IMR-90 (cell line): ENCODE measurements around the gene SPEF2. TPM values are rescaled to one million over a fixed set of nuclear protein-coding genes. Genes with fewer than 3 reads are reported as not detected.

Experiments used
- ATAC-seq: fragments of 200-7000 bp; cut with Tn5 transposase; 2 replicates; pipeline ENCODE4 v1.9.1; 2020; ENCODE audit warnings: low read depth, mild to moderate bottlenecking, moderate library complexity
- BruUV-seq: library from RNA; stranded (reverse); fragments of 400-500 nt; replicated peaks from 2 replicates; lab custom pipeline; 2021; lab: Mats Ljungman, UMichigan
- CTCF ChIA-PET: fragments of 300-600 bp; formaldehyde crosslinking; extraction: SDS; loops from one replicate; lab custom pipeline; 2021; ENCODE audit warnings: antibody characterized with exemption; lab: Yijun Ruan, JAX
- POLR2A ChIA-PET: fragments of 300-600 bp; sonication (Branson Sonifier 250); formaldehyde crosslinking; loops from one replicate; lab custom pipeline; 2022; ENCODE audit warnings: antibody characterized with exemption; ENCODE audit not compliant: unreplicated experiment; lab: Charles Lee
- DNase-seq: peaks from one replicate; pipeline ENCODE4 v3.0.0; 2013
- H2AFZ ChIP-seq: replicated peaks from 2 replicates; pipeline ENCODE3; 2013; ENCODE audit warnings: low read length, mild to moderate bottlenecking; ENCODE audit not compliant: poor library complexity
- H2AK5ac ChIP-seq: 2 replicates; pipeline ENCODE4 v1.6.1; 2013; ENCODE audit warnings: low read depth, low read length, inconsistent platforms
- H2AK9ac ChIP-seq: replicated peaks from 2 replicates; pipeline ENCODE3; 2013; ENCODE audit warnings: mild to moderate bottlenecking, low read depth, low read length, moderate library complexity; ENCODE audit not compliant: poor library complexity
- H2BK120ac ChIP-seq: 2 replicates; pipeline ENCODE4 v1.6.1; 2013; ENCODE audit warnings: low read depth, low read length, inconsistent platforms
- H2BK15ac ChIP-seq: 3 replicates; pipeline ENCODE4 v1.6.1; 2013; ENCODE audit warnings: low read depth, low read length, inconsistent platforms
- H2BK20ac ChIP-seq: 2 replicates; pipeline ENCODE4 v1.6.1; 2013; ENCODE audit warnings: low read depth, mild to moderate bottlenecking, inconsistent platforms, low read length, moderate library complexity
- H2BK5ac ChIP-seq: 2 replicates; pipeline ENCODE4 v1.6.1; 2013; ENCODE audit warnings: mild to moderate bottlenecking, low read depth, low read length, inconsistent platforms; ENCODE audit not compliant: poor library complexity, severe bottlenecking
- H3K14ac ChIP-seq: replicated peaks from 2 replicates; pipeline ENCODE4 v1.6.1; 2013; ENCODE audit warnings: low read depth, low read length, inconsistent platforms
- H3K18ac ChIP-seq: 2 replicates; pipeline ENCODE4 v1.6.1; 2013; ENCODE audit warnings: low read depth, low read length, control low read depth
- H3K23ac ChIP-seq: 2 replicates; pipeline ENCODE4 v1.6.1; 2013; ENCODE audit warnings: low read depth, low read length, inconsistent platforms
- H3K27ac ChIP-seq: 2 replicates; pipeline ENCODE4 v1.5.1; 2013; ENCODE audit warnings: mild to moderate bottlenecking, control low read depth, low read length; ENCODE audit not compliant: insufficient read depth
- H3K27me3 ChIP-seq: 2 replicates; pipeline ENCODE4 v1.6.1; 2013; ENCODE audit warnings: low read length; ENCODE audit not compliant: control insufficient read depth, insufficient read depth
- H3K36me3 ChIP-seq: 2 replicates; pipeline ENCODE4 v1.6.1; 2013; ENCODE audit warnings: low read length, mixed read lengths; ENCODE audit not compliant: control insufficient read depth, insufficient read depth
- H3K4ac ChIP-seq: 2 replicates; pipeline ENCODE4 v1.6.1; 2013; ENCODE audit warnings: low read depth, low read length, inconsistent platforms
- H3K4me1 ChIP-seq: 2 replicates; pipeline ENCODE4 v1.6.1; 2013; ENCODE audit warnings: low read length, mixed read lengths; ENCODE audit not compliant: control insufficient read depth, insufficient read depth
- H3K4me2 ChIP-seq: 2 replicates; pipeline ENCODE4 v1.6.1; 2013; ENCODE audit warnings: low read depth, mild to moderate bottlenecking, control low read depth, low read length, moderate library complexity
- H3K4me3 ChIP-seq: 2 replicates; pipeline ENCODE4 v1.5.1; 2013; ENCODE audit warnings: low read depth, mild to moderate bottlenecking, control low read depth, low read length, moderate library complexity; ENCODE audit not compliant: insufficient read depth
- H3K56ac ChIP-seq: 2 replicates; pipeline ENCODE4 v1.6.1; 2013; ENCODE audit warnings: low read length, inconsistent platforms; ENCODE audit not compliant: insufficient read depth; ENCODE audit errors: extremely low read depth
- H3K79me1 ChIP-seq, 2 experiments: 2 replicates each; pipeline ENCODE4 v1.6.1; 2013; ENCODE audit warnings: low read length in 2 of 2, inconsistent platforms in 1 of 2, low read depth in 1 of 2
- H3K9ac ChIP-seq: 2 replicates; pipeline ENCODE4 v1.6.1; 2013; ENCODE audit warnings: low read depth, low read length, control low read depth
- H3K9me1 ChIP-seq: 2 replicates; pipeline ENCODE4 v1.6.1; 2013; ENCODE audit warnings: low read length, inconsistent platforms; ENCODE audit not compliant: insufficient read depth
- H3K9me3 ChIP-seq: 2 replicates; pipeline ENCODE4 v1.6.1; 2013; ENCODE audit warnings: low read length; ENCODE audit not compliant: control insufficient read depth, insufficient read depth
- H4K20me1 ChIP-seq: 2 replicates; pipeline ENCODE4 v1.6.1; 2013; ENCODE audit warnings: low read length, inconsistent platforms; ENCODE audit not compliant: insufficient read depth
- H4K5ac ChIP-seq: 2 replicates; pipeline ENCODE4 v1.6.1; 2013; ENCODE audit warnings: mild to moderate bottlenecking, low read depth, low read length, control low read depth
- H4K8ac ChIP-seq, 2 experiments: 2 replicates each; pipeline ENCODE4 v1.6.1; 2013; ENCODE audit warnings: low read depth in 2 of 2, low read length in 2 of 2, control low read depth in 1 of 2, inconsistent platforms in 1 of 2
- H4K91ac ChIP-seq: 2 replicates; pipeline ENCODE4 v1.6.1; 2013; ENCODE audit warnings: low read depth, low read length, inconsistent platforms; ENCODE audit not compliant: insufficient read depth
- BHLHE40 ChIP-seq: fragments of 150-350 bp; IDR thresholded peaks from 2 replicates; pipeline ENCODE4 v1.6.1; 2016; ENCODE audit warnings: mild to moderate bottlenecking, low read depth, low read length
- CEBPB ChIP-seq: IDR thresholded peaks from 2 replicates; pipeline ENCODE4 v1.6.1; 2012; ENCODE audit warnings: low read depth, low read length, improper control_type of control experiment
- CHD1 ChIP-seq: IDR thresholded peaks from 2 replicates; pipeline ENCODE4 v1.6.1; 2012; ENCODE audit warnings: low read depth, low read length, improper control_type of control experiment
- CTCF ChIP-seq: conservative IDR thresholded peaks from 2 replicates; pipeline ENCODE4 v1.5.1; 2012; ENCODE audit warnings: mild to moderate bottlenecking, low read depth, low read length, improper control_type of control experiment
- ELK1 ChIP-seq: fragments of 150-350 bp; IDR thresholded peaks from 2 replicates; pipeline ENCODE4 v1.6.1; 2016; ENCODE audit warnings: low read depth, mild to moderate bottlenecking, low read length, moderate library complexity, borderline replicate concordance
- FOS ChIP-seq: fragments of 150-350 bp; IDR thresholded peaks from 2 replicates; pipeline ENCODE4 v1.6.1; 2016; ENCODE audit warnings: low read depth, low read length
- MAZ ChIP-seq: IDR thresholded peaks from 2 replicates; pipeline ENCODE4 v1.6.1; 2012; ENCODE audit warnings: low read depth, mild to moderate bottlenecking, low read length, improper control_type of control experiment, moderate library complexity, borderline replicate concordance
- MXI1 ChIP-seq: IDR thresholded peaks from 2 replicates; pipeline ENCODE4 v1.6.1; 2012; ENCODE audit warnings: low read depth, mild to moderate bottlenecking, low read length, moderate library complexity, borderline replicate concordance
- NFE2L2 ChIP-seq: fragments of 150-350 bp; IDR thresholded peaks from 2 replicates; pipeline ENCODE4 v1.6.1; 2016; ENCODE audit warnings: low read depth, mild to moderate bottlenecking, low read length
- POLR2A ChIP-seq: IDR thresholded peaks from 2 replicates; pipeline ENCODE4 v1.6.1; 2012; ENCODE audit warnings: mild to moderate bottlenecking, low read depth, low read length
- RAD21 ChIP-seq: IDR thresholded peaks from 2 replicates; pipeline ENCODE4 v1.6.1; 2012; ENCODE audit warnings: low read length, improper control_type of control experiment
- SMC3 ChIP-seq: fragments of 150-350 bp; IDR thresholded peaks from 2 replicates; pipeline ENCODE4 v1.6.1; 2016; ENCODE audit warnings: low read depth, mild to moderate bottlenecking, antibody characterized with exemption, low read length, moderate library complexity
- USF2 ChIP-seq: fragments of 150-350 bp; IDR thresholded peaks from 2 replicates; pipeline ENCODE4 v1.6.1; 2017; ENCODE audit warnings: mild to moderate bottlenecking, antibody characterized with exemption, low read length, low read depth
- WGBS, 2 experiments: methylation state at CpG; one replicate each; pipeline versions ENCODE4 v1.1.5 to v1.1.7; 2013; ENCODE audit warnings: missing lambda C conversion rate in 2 of 2; ENCODE audit not compliant: insufficient read length in 1 of 2; ENCODE audit errors: extremely low coverage in 2 of 2; 5-methylcytosine and 5-hydroxymethylcytosine counted together
- dilution Hi-C: fragments of 300-500 bp; cut with HindIII; formaldehyde crosslinking; loops from one replicate; pipeline ENCODE4 v1.14.3; 2018; ENCODE audit warnings: low sequenced_read_pairs; ENCODE audit not compliant: unreplicated experiment
- in situ Hi-C: fragments of 300-500 bp; cut with MboI; formaldehyde crosslinking; loops from 3 replicates; pipeline ENCODE4 v1.14.3; 2019; ENCODE audit warnings: low sequenced_read_pairs, inconsistent platforms, mixed read lengths
- intact Hi-C: fragments of 100-400 bp; cut with micrococcal nuclease; formaldehyde crosslinking; loops from 2 replicates; pipeline ENCODE4 v1.10.0; 2022
- polyA plus RNA-seq, 3 experiments: library from polyadenylated mRNA; depleted of rRNA; stranded (reverse); fragments of >200 nt; gene quantifications; 2 replicates each; pipeline ENCODE4 v1.2.3, GENCODE V29; 2012; ENCODE audit warnings: low replicate concordance in 1 of 3
- total RNA-seq: library from RNA; depleted of rRNA; stranded (reverse); fragments of >200 nt; gene quantifications from 2 replicates; pipeline ENCODE4 v1.2.3, GENCODE V29; 2012

Gene SPEF2
- total and polyA plus RNA-seq, 2 of the 4 experiments (the other 2 are of a cell fraction): 1.7 to 2.3 TPM

GRCh38 chr5:35575578-35575977 is 42.1 kb upstream of the SPEF2 start:
- H3K56ac ChIP-seq: no peak overlapping the region
- no peaks in the 10 kb centered on the region for H4K20me1 ChIP-seq
- H4K5ac ChIP-seq: no peak overlapping the region
- H3K36me3 ChIP-seq: no peaks in the 10 kb centered on the region
- H3K23ac ChIP-seq: no peak overlapping the region
- no peak overlapping the region for H3K18ac ChIP-seq
- no peak overlapping the region for H3K4me3 ChIP-seq
- CTCF ChIA-PET: no interaction called here
- TF ChIP-seq BHLHE40: no peak
- TF ChIP-seq MXI1: no peak
- TF ChIP-seq MAZ: no peak
- TF ChIP-seq NFE2L2: no peak
- TF ChIP-seq ELK1: no peak
- TF ChIP-seq SMC3: no peak
- no peak for TF ChIP-seq POLR2A
- no peak for TF ChIP-seq CEBPB
- no peak for TF ChIP-seq RAD21
- no peak for TF ChIP-seq FOS
- TF ChIP-seq USF2: no peak
- TF ChIP-seq CHD1: no peak
- TF ChIP-seq CTCF: no peak
- H3K14ac ChIP-seq: no peak overlapping the region
- in situ Hi-C loops (no loop called here), intact Hi-C loops (no loop called here), dilution Hi-C loops (no loop called here)
- no peak overlapping the region for H2BK5ac ChIP-seq
- H2AFZ ChIP-seq: no peak overlapping the region
- no peak for ATAC-seq
- no peaks in the 10 kb centered on the region for H3K4me1 ChIP-seq
- POLR2A ChIA-PET: no interaction called here
- no peak overlapping the region for H3K4ac ChIP-seq
- H2AK5ac ChIP-seq: no peak overlapping the region
- no peaks in the 10 kb centered on the region for H3K9me3 ChIP-seq
- no peak overlapping the region for H2BK15ac ChIP-seq
- no peaks in the 10 kb centered on the region for H3K79me1 ChIP-seq
- H2BK20ac ChIP-seq: no peak overlapping the region
- no peak for DNase-seq
- no peak overlapping the region for H4K91ac ChIP-seq
- no peak overlapping the region for H2BK120ac ChIP-seq
- no peaks in the 10 kb centered on the region for H3K27me3 ChIP-seq
- H3K27ac ChIP-seq: no peak overlapping the region
- no peak overlapping the region for H4K8ac ChIP-seq
- no peak overlapping the region for H3K4me2 ChIP-seq
- no peaks in the 10 kb centered on the region for H3K9me1 ChIP-seq
- no TSS peak for BruUV-seq
- H2AK9ac ChIP-seq: no peak overlapping the region
- no peak overlapping the region for H3K9ac ChIP-seq
- no CpG with 5 or more reads among the region's 1 CpG for WGBS, 2 experiments
